Type B pancreatic cell (in vitro differentiated cells): ENCODE results near the gene FMR1NB. TPM values are rescaled to one million over a fixed set of nuclear protein-coding genes. Genes with fewer than 3 reads are reported as not detected.

ENCODE experiments used
- DNase-seq: peaks from one replicate; pipeline ENCODE4 v3.0.0; 2021; ENCODE audit warnings: mixed read lengths; ENCODE audit not compliant: unreplicated experiment; ENCODE audit errors: extremely low spot score
- H3K27ac Mint-ChIP-seq: 2 replicates; pipeline ENCODE4 v1.8.0; 2021; ENCODE audit warnings: mild to moderate bottlenecking, mixed read lengths
- H3K27me3 Mint-ChIP-seq: 2 replicates; pipeline ENCODE4 v1.8.0; 2021; ENCODE audit warnings: mixed read lengths
- H3K36me3 Mint-ChIP-seq: 2 replicates; pipeline ENCODE4 v1.8.0; 2021; ENCODE audit warnings: mixed read lengths
- H3K4me1 Mint-ChIP-seq: one replicate; pipeline ENCODE4 v1.8.0; 2021; ENCODE audit warnings: mixed read lengths; ENCODE audit not compliant: unreplicated experiment
- H3K4me3 Mint-ChIP-seq: 2 replicates; pipeline ENCODE4 v1.8.0; 2021; ENCODE audit warnings: mild to moderate bottlenecking, mixed read lengths
- H3K9me3 Mint-ChIP-seq: 2 replicates; pipeline ENCODE4 v1.8.0; 2021; ENCODE audit warnings: mixed read lengths
- CTCF ChIP-seq: fragments of 200-600 bp; sonication (generic); conservative IDR thresholded peaks from 2 replicates; pipeline ENCODE4 v1.5.0; 2021; ENCODE audit warnings: antibody characterized with exemption, mild to moderate bottlenecking
- long read RNA-seq: library from polyadenylated mRNA; unstranded; transcript quantifications from one replicate; pipeline ENCODE4 v2.0.0, GENCODE V29; 2020
- total RNA-seq: library from RNA; stranded (reverse); gene quantifications from 2 replicates; pipeline ENCODE4 v1.2.1, GENCODE V29; 2021; ENCODE audit warnings: low replicate concordance

FMR1NB gene
- total RNA-seq, result not detected in 2 replicates
- long read RNA-seq, result 0 reads

GRCh38 chrX:147981038-147981752, at the start of gene FMR1NB:
Gene FMR1NB, plus strand, starts transcription at chrX:147981337. Its CDS starts 66 bp downstream, at chrX:147981403.
- Mint-ChIP-seq H3K4me3 (no peak within 1 kb of the TSS), H3K9me3 (peaks cover 7% of the 10 kb centered on the region), H3K36me3 (no peaks in the 10 kb centered on the region), H3K27me3 (no peaks in the 10 kb centered on the region), H3K4me1 (no peaks in the 10 kb centered on the region), H3K27ac (no peak within 1 kb of the TSS)
- TF ChIP-seq CTCF, result no peak
- DNase-seq, result no peak

GRCh38 chrX:147933815-147934214, 47.3 kb upstream of the FMR1NB start:
- Mint-ChIP-seq H3K27me3 (no peaks in the 10 kb centered on the region), H3K36me3 (peaks cover 20% of the 10 kb centered on the region), H3K4me3 (no peak overlapping the region), H3K4me1 (peaks cover 5% of the 10 kb centered on the region), H3K27ac (no peak overlapping the region), H3K9me3 (no peaks in the 10 kb centered on the region)
- TF ChIP-seq CTCF, result no peak
- DNase-seq, result no peak

GRCh38 chrX:147935156-147935758, 45.9 kb upstream of the FMR1NB start:
- Mint-ChIP-seq H3K9me3 (no peaks in the 10 kb centered on the region), H3K27me3 (no peaks in the 10 kb centered on the region), H3K36me3 (peaks cover 20% of the 10 kb centered on the region), H3K27ac (no peak overlapping the region), H3K4me1 (peaks cover 5% of the 10 kb centered on the region), H3K4me3 (no peak overlapping the region)
- DNase-seq, result no peak
- TF ChIP-seq CTCF, result no peak

GRCh38 chrX:147945286-147945685, 35.9 kb upstream of the FMR1NB start:
- Mint-ChIP-seq H3K4me1 (no peaks in the 10 kb centered on the region), H3K4me3 (no peak overlapping the region), H3K27ac (no peak overlapping the region), H3K27me3 (no peaks in the 10 kb centered on the region), H3K36me3 (peaks cover 22% of the 10 kb centered on the region), H3K9me3 (no peaks in the 10 kb centered on the region)
- no peak for DNase-seq
- TF ChIP-seq CTCF, result no peak

- H3K4me3 Mint-ChIP-seq, result no peak overlapping the region
- peaks cover 16% of the 10 kb centered on the region for H3K36me3 Mint-ChIP-seq
- no peak for TF ChIP-seq CTCF
- no peaks in the 10 kb centered on the region for H3K9me3 Mint-ChIP-seq
- H3K27ac Mint-ChIP-seq, result no peak overlapping the region
- no peaks in the 10 kb centered on the region for H3K27me3 Mint-ChIP-seq
- DNase-seq, result no peak
- H3K4me1 Mint-ChIP-seq, result no peaks in the 10 kb centered on the region
Observed at GRCh38 chrX:147948531-147948930, 32.6 kb upstream of the FMR1NB start.
